ENCODE data around the gene ASL. TPM values are rescaled to one million over a fixed set of nuclear protein-coding genes. Genes with fewer than 3 reads are reported as not detected.

ASL gene
- total and polyA plus RNA-seq, 10 of the 15 experiments (the other 5 are each of a cell fraction or from before 2014, with no cell fraction given) = 0.66 to 36.7 (median 28.8) TPM

DNA sequence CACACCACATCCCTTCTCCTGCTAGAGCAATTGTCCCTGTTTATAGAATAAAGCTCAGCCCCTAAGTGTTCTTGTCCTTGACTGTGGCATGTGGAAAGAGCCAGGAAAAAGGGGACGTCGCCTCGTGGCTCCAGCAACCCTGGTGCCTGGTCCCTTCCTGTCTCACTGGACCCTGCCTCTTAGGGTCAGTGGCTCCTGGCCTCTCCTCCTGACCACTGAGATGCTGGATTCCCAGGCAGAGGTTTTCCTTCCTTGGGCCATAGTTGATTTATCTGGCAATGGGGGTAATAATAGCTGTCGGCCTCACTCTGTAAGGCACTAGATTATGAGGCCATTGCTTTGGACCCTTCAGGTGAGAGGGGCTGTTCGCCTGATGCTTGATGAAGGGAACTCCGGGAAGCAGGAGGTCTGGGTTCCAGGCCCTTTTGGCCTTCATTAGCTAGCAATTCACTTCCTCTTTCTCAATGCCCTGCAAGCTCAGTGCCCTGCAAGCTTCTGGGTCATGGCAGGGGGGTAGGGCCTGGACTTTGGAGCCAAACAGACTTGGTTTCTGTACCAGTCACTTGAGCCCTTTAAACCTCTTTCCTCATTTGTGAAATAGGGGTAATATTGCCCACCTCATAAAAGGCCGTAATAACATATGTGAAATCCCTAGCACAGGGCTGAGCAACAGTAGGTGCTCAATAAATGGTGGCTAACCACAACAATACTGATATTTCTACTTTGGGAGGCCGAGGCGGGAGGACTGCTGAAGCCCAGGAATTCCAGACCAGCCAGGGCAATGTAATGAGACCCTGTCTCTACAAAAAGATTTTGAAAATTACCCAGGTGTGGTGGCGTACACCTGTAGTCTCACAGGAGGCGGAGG, 1.1 kb downstream of the ASL start:
- ATAC-seq (peak; percentile 13), FAIRE-seq (no peak), DNase-seq (ENCODE audit: low read depth, low spot score) (no peak)
- peak overlapping the region; percentile 84 for H3K4me3 ChIP-seq
- TF ChIP-seq SPI1 (IDR thresholded peaks at IDR 0.05; ENCODE audit: borderline replicate concordance, insufficient read depth, low read depth, low read length) = peak; percentile 93
- TF ChIP-seq EZH2 (IDR thresholded peaks at IDR 0.05; ENCODE audit: borderline replicate concordance, control insufficient read depth, low read depth, low read length) = no peak
- no peak for TF ChIP-seq SP1 (IDR thresholded peaks at IDR 0.05; ENCODE audit: low read depth, low read length)
- ChIA-PET RAD21 (ENCODE audit: unreplicated experiment) (interaction anchor here (0.6 kb wide), 1 partner anchor 20 kb away, joined by 3 read pairs; no protein-coding TSS in a partner anchor), CTCF (no interaction called here), POLR2A (interaction anchor here (0.5 kb wide), 1 partner anchor 44 kb away, joined by 3 read pairs; no protein-coding TSS in a partner anchor), SMC1A (ENCODE audit: uncharacterized antibody, unreplicated experiment) (interaction anchor here (0.6 to 1.0 kb wide), 3 partner anchors 31 to 665 kb away, joined by 3 to 4 read pairs (median 4); no protein-coding TSS in a partner anchor)
- H3K79me2 ChIP-seq (ENCODE audit: control insufficient read depth, insufficient read depth, low read length) = peaks cover 11% of the 10 kb centered on the region
- in situ Hi-C loops (cut with MboI) (no loop called here), intact Hi-C loops (cut with micrococcal nuclease; ENCODE audit: unreplicated experiment) (loop anchor here (5.0 kb wide), 1 partner anchor 94 kb away; the partner anchor contains the start of gene GUSB)
- peak overlapping the region; percentile 69; the same call in 1 of the 2 replicates for H3K27ac ChIP-seq (ENCODE audit: control insufficient read depth, insufficient read depth)
- no peaks in the 10 kb centered on the region for H3K9me3 ChIP-seq (replicated peaks; ENCODE audit: control insufficient read depth, insufficient read depth, low read length)
- H2AFZ ChIP-seq (ENCODE audit: control insufficient read depth, low read depth, low read length) = peak overlapping the region; percentile 95
- H3K4me1 ChIP-seq (ENCODE audit: control insufficient read depth, insufficient read depth, low read length) = peaks cover 11% of the 10 kb centered on the region
- peak overlapping the region; percentile 99 for H3K4me2 ChIP-seq (ENCODE audit: control insufficient read depth, insufficient read depth)
- no peaks in the 10 kb centered on the region for H4K20me1 ChIP-seq (ENCODE audit: control insufficient read depth, insufficient read depth)
- WGBS (ENCODE audit: insufficient coverage, insufficient replicate concordance, low lambda C conversion rate, missing lambda C conversion rate) = 70% methylated on average over 11 of the region's 11 CpGs
- H3K27me3 ChIP-seq (replicated peaks in 1 of 2; ENCODE audit: control insufficient read depth in 2 of 2, insufficient read depth in 2 of 2, low read length in 1 of 2) = no peaks in the 10 kb centered on the region
- H3K36me3 ChIP-seq (ENCODE audit: control insufficient read depth in 2 of 2, insufficient read depth in 2 of 2, low read length in 1 of 2) = no peaks in the 10 kb centered on the region
- peak overlapping the region; percentile 84 for H3K9ac ChIP-seq (ENCODE audit: control insufficient read depth, insufficient read depth, low read length)
- BruUV-seq (replicated peaks) = no TSS peak

DNA sequence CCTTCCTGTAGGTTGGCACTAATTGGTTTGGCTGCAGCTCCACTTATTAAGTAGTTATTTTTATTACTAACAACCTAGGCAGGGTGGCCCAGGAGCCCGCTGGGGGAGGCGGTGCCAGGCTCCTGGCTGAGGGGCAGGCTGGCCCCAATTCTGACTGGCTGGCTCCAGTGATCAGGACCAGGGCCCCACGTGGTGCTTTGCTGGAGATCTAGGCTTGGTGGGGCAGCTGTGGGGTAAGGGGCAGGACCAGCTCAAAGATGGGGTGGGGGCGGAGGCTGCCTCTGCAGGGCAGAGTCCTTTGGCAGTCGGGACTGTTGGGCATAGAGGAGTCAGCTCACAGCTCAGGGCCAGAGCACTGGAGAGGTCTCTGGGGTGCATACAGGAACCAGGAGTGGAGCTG, 2.4 kb downstream of the ASL start:
- Histone ChIP-seq H3K4me3 (no peak overlapping the region), H3K4me2 (ENCODE audit: control insufficient read depth, insufficient read depth) (no peak overlapping the region), H3K9ac (ENCODE audit: control insufficient read depth, insufficient read depth, low read length) (no peak overlapping the region), H2AFZ (ENCODE audit: control insufficient read depth, low read depth, low read length) (no peak overlapping the region), H3K36me3 (ENCODE audit: control insufficient read depth in 2 of 2, insufficient read depth in 2 of 2, low read length in 1 of 2) (peaks cover 0 to 4% of the 10 kb centered on the region in 2 experiments; a peak in 2 of 4 replicates), H3K9me3 (replicated peaks; ENCODE audit: control insufficient read depth, insufficient read depth, low read length) (no peaks in the 10 kb centered on the region), H3K27me3 (replicated peaks in 1 of 2; ENCODE audit: control insufficient read depth in 2 of 2, insufficient read depth in 2 of 2, low read length in 1 of 2) (no peaks in the 10 kb centered on the region), H4K20me1 (ENCODE audit: control insufficient read depth, insufficient read depth) (no peaks in the 10 kb centered on the region), H3K4me1 (ENCODE audit: control insufficient read depth, insufficient read depth, low read length) (peaks cover 11% of the 10 kb centered on the region), H3K27ac (ENCODE audit: control insufficient read depth, insufficient read depth) (no peak overlapping the region), H3K79me2 (ENCODE audit: control insufficient read depth, insufficient read depth, low read length) (peaks cover 11% of the 10 kb centered on the region)
- no peak for ATAC-seq
- ChIA-PET RAD21 (ENCODE audit: unreplicated experiment) (no interaction called here), CTCF (interaction anchor here (0.7 kb wide), 1 partner anchor 1412 kb away, joined by 3 read pairs; no protein-coding TSS in a partner anchor), POLR2A (interaction anchor here (0.5 kb wide), 1 partner anchor 31 kb away, joined by 4 read pairs; no protein-coding TSS in a partner anchor), SMC1A (ENCODE audit: uncharacterized antibody, unreplicated experiment) (no interaction called here)
- no peak for FAIRE-seq
- BruUV-seq (replicated peaks) = no TSS peak
- DNase-seq (ENCODE audit: low read depth, low spot score) = no peak
- in situ Hi-C loops (cut with MboI) (no loop called here), intact Hi-C loops (cut with micrococcal nuclease; ENCODE audit: unreplicated experiment) (loop anchor here (5.0 kb wide), 1 partner anchor 96 kb away; the partner anchor contains the start of gene GUSB)
- 95% methylated on average over 5 of the region's 5 CpGs for WGBS (ENCODE audit: insufficient coverage, insufficient replicate concordance, low lambda C conversion rate, missing lambda C conversion rate)
- TF ChIP-seq, protein P1, sequence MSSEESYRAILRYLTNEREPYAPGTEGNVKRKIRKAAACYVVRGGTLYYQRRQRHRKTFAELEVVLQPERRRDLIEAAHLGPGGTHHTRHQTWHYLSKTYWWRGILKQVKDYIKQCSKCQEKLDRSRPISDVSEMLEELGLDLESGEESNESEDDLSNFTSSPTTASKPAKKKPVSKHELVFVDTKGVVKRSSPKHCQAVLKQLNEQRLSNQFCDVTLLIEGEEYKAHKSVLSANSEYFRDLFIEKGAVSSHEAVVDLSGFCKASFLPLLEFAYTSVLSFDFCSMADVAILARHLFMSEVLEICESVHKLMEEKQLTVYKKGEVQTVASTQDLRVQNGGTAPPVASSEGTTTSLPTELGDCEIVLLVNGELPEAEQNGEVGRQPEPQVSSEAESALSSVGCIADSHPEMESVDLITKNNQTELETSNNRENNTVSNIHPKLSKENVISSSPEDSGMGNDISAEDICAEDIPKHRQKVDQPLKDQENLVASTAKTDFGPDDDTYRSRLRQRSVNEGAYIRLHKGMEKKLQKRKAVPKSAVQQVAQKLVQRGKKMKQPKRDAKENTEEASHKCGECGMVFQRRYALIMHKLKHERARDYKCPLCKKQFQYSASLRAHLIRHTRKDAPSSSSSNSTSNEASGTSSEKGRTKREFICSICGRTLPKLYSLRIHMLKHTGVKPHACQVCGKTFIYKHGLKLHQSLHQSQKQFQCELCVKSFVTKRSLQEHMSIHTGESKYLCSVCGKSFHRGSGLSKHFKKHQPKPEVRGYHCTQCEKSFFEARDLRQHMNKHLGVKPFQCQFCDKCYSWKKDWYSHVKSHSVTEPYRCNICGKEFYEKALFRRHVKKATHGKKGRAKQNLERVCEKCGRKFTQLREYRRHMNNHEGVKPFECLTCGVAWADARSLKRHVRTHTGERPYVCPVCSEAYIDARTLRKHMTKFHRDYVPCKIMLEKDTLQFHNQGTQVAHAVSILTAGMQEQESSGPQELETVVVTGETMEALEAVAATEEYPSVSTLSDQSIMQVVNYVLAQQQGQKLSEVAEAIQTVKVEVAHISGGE (CRISPR knock-in tag; IDR thresholded peaks at IDR 0.05) = no peak
- TF ChIP-seq SIX5 (IDR thresholded peaks at IDR 0.05; ENCODE audit: low read depth, low read length, severe bottlenecking) = no peak
- no peak for TF ChIP-seq HDGF (IDR thresholded peaks at IDR 0.05)
- no peak for TF ChIP-seq CHD2 (IDR thresholded peaks at IDR 0.05; ENCODE audit: borderline replicate concordance, low read depth, low read length)
- no peak for TF ChIP-seq BACH1 (IDR thresholded peaks at IDR 0.05; ENCODE audit: borderline replicate concordance)
- TF ChIP-seq BHLHE40 (IDR thresholded peaks at IDR 0.05; ENCODE audit: borderline replicate concordance in 1 of 2, low read depth in 2 of 2, low read length in 1 of 2) = no peak
- TF ChIP-seq WRNIP1 (IDR thresholded peaks at IDR 0.05; ENCODE audit: borderline replicate concordance, low read depth, low read length) = no peak

Data from GM12878 (cell line).